ENCODE measurements around the gene FOXJ2. TPM values are rescaled to one million over a fixed set of nuclear protein-coding genes. Genes with fewer than 3 reads are reported as not detected.
A peak's percentile ranks its signal among the peaks of the same experiment; 100 is the strongest.

Gene FOXJ2
- total and polyA plus RNA-seq, 2 donors (not counting 1 experiment from before 2014, with no cell fraction given), result 8.3 TPM

- DNase-seq (ENCODE audit: low read depth in 2 of 2), result peak in 1 of 2 donors; percentile 23
- H3K79me2 ChIP-seq (ENCODE audit: control insufficient read depth, insufficient read depth, low read length), result peaks cover 40% of the 10 kb centered on the region
- peak overlapping the region; percentile 94 for H3K4me2 ChIP-seq (ENCODE audit: extremely low read depth, insufficient read depth, low read length)
- H3K27ac ChIP-seq (ENCODE audit: insufficient read depth, low read length), result peak overlapping the region; percentile 94
- H3K4me3 ChIP-seq (replicated peaks in 1 of 4; ENCODE audit: control extremely low read depth in 1 of 4, insufficient read depth in 1 of 4, low read depth in 3 of 4, low read length in 4 of 4), result peak overlapping the region; percentile 77 to 93 (median 86)
- no peaks in the 10 kb centered on the region for H3K9me3 ChIP-seq (ENCODE audit: control insufficient read depth, insufficient read depth, low read depth, low read length)
- no peak for TF ChIP-seq EZH2 (IDR thresholded peaks at IDR 0.05; ENCODE audit: low read length, missing control alignments)
- TF ChIP-seq, protein P1, sequence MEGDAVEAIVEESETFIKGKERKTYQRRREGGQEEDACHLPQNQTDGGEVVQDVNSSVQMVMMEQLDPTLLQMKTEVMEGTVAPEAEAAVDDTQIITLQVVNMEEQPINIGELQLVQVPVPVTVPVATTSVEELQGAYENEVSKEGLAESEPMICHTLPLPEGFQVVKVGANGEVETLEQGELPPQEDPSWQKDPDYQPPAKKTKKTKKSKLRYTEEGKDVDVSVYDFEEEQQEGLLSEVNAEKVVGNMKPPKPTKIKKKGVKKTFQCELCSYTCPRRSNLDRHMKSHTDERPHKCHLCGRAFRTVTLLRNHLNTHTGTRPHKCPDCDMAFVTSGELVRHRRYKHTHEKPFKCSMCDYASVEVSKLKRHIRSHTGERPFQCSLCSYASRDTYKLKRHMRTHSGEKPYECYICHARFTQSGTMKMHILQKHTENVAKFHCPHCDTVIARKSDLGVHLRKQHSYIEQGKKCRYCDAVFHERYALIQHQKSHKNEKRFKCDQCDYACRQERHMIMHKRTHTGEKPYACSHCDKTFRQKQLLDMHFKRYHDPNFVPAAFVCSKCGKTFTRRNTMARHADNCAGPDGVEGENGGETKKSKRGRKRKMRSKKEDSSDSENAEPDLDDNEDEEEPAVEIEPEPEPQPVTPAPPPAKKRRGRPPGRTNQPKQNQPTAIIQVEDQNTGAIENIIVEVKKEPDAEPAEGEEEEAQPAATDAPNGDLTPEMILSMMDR (conservative IDR thresholded peaks at IDR 0.05 in 1 of 2, IDR thresholded peaks at IDR 0.05 in 1 of 2; ENCODE audit: low read depth in 1 of 2, low read length in 2 of 2), result no peak
- H3K27me3 ChIP-seq (ENCODE audit: control insufficient read depth, insufficient read depth, low read length), result no peaks in the 10 kb centered on the region
- peak overlapping the region; percentile 78 for H2AFZ ChIP-seq (ENCODE audit: low read length)
- H3K9ac ChIP-seq (ENCODE audit: insufficient read depth, low read length), result peak overlapping the region; percentile 95
- peaks cover 2% of the 10 kb centered on the region for H3K36me3 ChIP-seq (ENCODE audit: control insufficient read depth, insufficient read depth, low read length)
- H4K20me1 ChIP-seq (ENCODE audit: control insufficient read depth, extremely low read depth, insufficient read depth, low read length), result no peaks in the 10 kb centered on the region
- H3K4me1 ChIP-seq (ENCODE audit: control insufficient read depth, extremely low read depth, insufficient read depth, low read length), result peaks cover 8% of the 10 kb centered on the region
Observed at GRCh38 chr12:8031872-8032241, 659 bp upstream of the FOXJ2 start.

GRCh38 chr12:8033153-8034044, 883 bp downstream of the FOXJ2 start:
- peak; percentile 38 to 48 for DNase-seq (ENCODE audit: low read depth in 2 of 2)
- Histone ChIP-seq H4K20me1 (ENCODE audit: control insufficient read depth, extremely low read depth, insufficient read depth, low read length) (no peaks in the 10 kb centered on the region), H3K9ac (ENCODE audit: insufficient read depth, low read length) (peak overlapping the region; percentile 95), H3K4me1 (ENCODE audit: control insufficient read depth, extremely low read depth, insufficient read depth, low read length) (peaks cover 15% of the 10 kb centered on the region), H3K4me2 (ENCODE audit: extremely low read depth, insufficient read depth, low read length) (peak overlapping the region; percentile 84), H3K36me3 (ENCODE audit: control insufficient read depth, insufficient read depth, low read length) (peaks cover 4% of the 10 kb centered on the region), H2AFZ (ENCODE audit: low read length) (peak overlapping the region; percentile 60), H3K9me3 (ENCODE audit: control insufficient read depth, insufficient read depth, low read depth, low read length) (no peaks in the 10 kb centered on the region), H3K79me2 (ENCODE audit: control insufficient read depth, insufficient read depth, low read length) (peaks cover 53% of the 10 kb centered on the region), H3K4me3 (replicated peaks in 1 of 4; ENCODE audit: control extremely low read depth in 1 of 4, insufficient read depth in 1 of 4, low read depth in 3 of 4, low read length in 4 of 4) (peak overlapping the region; percentile 88 to 95 (median 90)), H3K27ac (ENCODE audit: insufficient read depth, low read length) (peak overlapping the region; percentile 94), H3K27me3 (ENCODE audit: control insufficient read depth, insufficient read depth, low read length) (no peaks in the 10 kb centered on the region)
- TF ChIP-seq, protein P1 (conservative IDR thresholded peaks at IDR 0.05 in 1 of 2, IDR thresholded peaks at IDR 0.05 in 1 of 2; ENCODE audit: low read depth in 1 of 2, low read length in 2 of 2), result no peak
- TF ChIP-seq EZH2 (IDR thresholded peaks at IDR 0.05; ENCODE audit: low read length, missing control alignments), result no peak

GRCh38 chr12:8034802-8035201, 2.3 kb downstream of the FOXJ2 start:
- H3K9ac ChIP-seq (ENCODE audit: insufficient read depth, low read length), result no peak overlapping the region
- no peaks in the 10 kb centered on the region for H3K27me3 ChIP-seq (ENCODE audit: control insufficient read depth, insufficient read depth, low read length)
- peaks cover 66% of the 10 kb centered on the region for H3K79me2 ChIP-seq (ENCODE audit: control insufficient read depth, insufficient read depth, low read length)
- TF ChIP-seq EZH2 (IDR thresholded peaks at IDR 0.05; ENCODE audit: low read length, missing control alignments), result no peak
- TF ChIP-seq, protein P1 (conservative IDR thresholded peaks at IDR 0.05 in 1 of 2, IDR thresholded peaks at IDR 0.05 in 1 of 2; ENCODE audit: low read depth in 1 of 2, low read length in 2 of 2), result no peak
- H3K9me3 ChIP-seq (ENCODE audit: control insufficient read depth, insufficient read depth, low read depth, low read length), result no peaks in the 10 kb centered on the region
- peak overlapping the region; percentile 84 for H3K4me2 ChIP-seq (ENCODE audit: extremely low read depth, insufficient read depth, low read length)
- DNase-seq (ENCODE audit: low read depth in 2 of 2), result peak in 1 of 2 donors; percentile 15
- peaks cover 21% of the 10 kb centered on the region for H3K4me1 ChIP-seq (ENCODE audit: control insufficient read depth, extremely low read depth, insufficient read depth, low read length)
- H3K27ac ChIP-seq (ENCODE audit: insufficient read depth, low read length), result no peak overlapping the region
- no peak overlapping the region for H2AFZ ChIP-seq (ENCODE audit: low read length)
- H3K4me3 ChIP-seq (replicated peaks in 1 of 4; ENCODE audit: control extremely low read depth in 1 of 4, insufficient read depth in 1 of 4, low read depth in 3 of 4, low read length in 4 of 4), result peak overlapping the region; percentile 88 to 95 (median 90)
- H4K20me1 ChIP-seq (ENCODE audit: control insufficient read depth, extremely low read depth, insufficient read depth, low read length), result no peaks in the 10 kb centered on the region
- H3K36me3 ChIP-seq (ENCODE audit: control insufficient read depth, insufficient read depth, low read length), result peaks cover 4% of the 10 kb centered on the region

Data from fibroblast of lung (primary cell).